HEK293 (cell line): ENCODE results near the gene DXO.
A peak's percentile ranks its signal among the peaks of the same experiment; 100 is the strongest.

Experiments
- BCL11A ChIP-seq: fragments of 450-650 bp; formaldehyde crosslinking; IDR thresholded peaks from 2 replicates; pipeline ENCODE4 v1.5.1; 2016; ENCODE audit warnings: low read depth, missing biosample characterization, missing genetic modification characterization
- HOXD13 ChIP-seq: sonication (generic); formaldehyde crosslinking; IDR thresholded peaks from 2 replicates; pipeline ENCODE4 v1.8.0; 2022; ENCODE audit warnings: missing genetic modification reagents, borderline replicate concordance
- IKZF3 ChIP-seq: fragments of 450-650 bp; IDR thresholded peaks from 2 replicates; pipeline ENCODE4 v1.5.0; 2018; ENCODE audit warnings: missing biosample characterization, mild to moderate bottlenecking, missing genetic modification characterization, moderate library complexity
- KLF9 ChIP-seq: fragments of 450-650 bp; formaldehyde crosslinking; IDR thresholded peaks from 2 replicates; pipeline ENCODE4 v1.5.1; 2016; ENCODE audit warnings: missing biosample characterization, missing genetic modification characterization, low read depth
- WT1 ChIP-seq: fragments of 450-650 bp; formaldehyde crosslinking; IDR thresholded peaks from 2 replicates; pipeline ENCODE4 v1.5.1; 2016; ENCODE audit warnings: missing biosample characterization, missing genetic modification characterization
- ZNF157 ChIP-seq: fragments of 450-650 bp; formaldehyde crosslinking; IDR thresholded peaks from 2 replicates; pipeline ENCODE4 v1.5.1; 2016; ENCODE audit warnings: missing biosample characterization, missing genetic modification characterization
- ZNF184 ChIP-seq: fragments of 450-650 bp; IDR thresholded peaks from 2 replicates; pipeline ENCODE4 v1.5.1; 2018; ENCODE audit warnings: missing biosample characterization, mild to moderate bottlenecking, missing genetic modification characterization
- ZNF223 ChIP-seq: fragments of 450-650 bp; formaldehyde crosslinking; IDR thresholded peaks from 2 replicates; pipeline ENCODE4 v1.5.1; 2016; ENCODE audit warnings: missing biosample characterization, missing genetic modification characterization
- ZNF24 ChIP-seq: fragments of 450-650 bp; formaldehyde crosslinking; IDR thresholded peaks from 2 replicates; pipeline ENCODE4 v1.5.1; 2016; ENCODE audit warnings: missing biosample characterization, missing genetic modification characterization
- ZNF335 ChIP-seq: fragments of 450-650 bp; formaldehyde crosslinking; conservative IDR thresholded peaks from 2 replicates; pipeline ENCODE4 v1.5.1; 2016; ENCODE audit warnings: missing biosample characterization, missing genetic modification characterization
- ZNF391 ChIP-seq: fragments of 450-650 bp; formaldehyde crosslinking; IDR thresholded peaks from 2 replicates; pipeline ENCODE4 v1.5.1; 2016; ENCODE audit warnings: low read depth, missing biosample characterization, missing genetic modification characterization, borderline replicate concordance
- ZNF394 ChIP-seq: fragments of 450-650 bp; formaldehyde crosslinking; IDR thresholded peaks from 2 replicates; pipeline ENCODE4 v1.5.1; 2016; ENCODE audit warnings: missing biosample characterization, missing genetic modification characterization, mild to moderate bottlenecking, moderate library complexity, borderline replicate concordance
- ZNF433 ChIP-seq: fragments of 450-650 bp; formaldehyde crosslinking; IDR thresholded peaks from 2 replicates; pipeline ENCODE4 v1.5.1; 2016; ENCODE audit warnings: missing biosample characterization, missing genetic modification characterization, low read depth
- ZNF843 ChIP-seq: fragments of 450-650 bp; formaldehyde crosslinking; IDR thresholded peaks from 2 replicates; pipeline ENCODE4 v1.5.1; 2016; ENCODE audit warnings: missing biosample characterization, missing genetic modification characterization
- ZSCAN23 ChIP-seq: fragments of 450-650 bp; formaldehyde crosslinking; IDR thresholded peaks from 2 replicates; pipeline ENCODE4 v1.5.1; 2016; ENCODE audit warnings: missing biosample characterization, missing genetic modification characterization
- TF ChIP-seq, protein P1 (sequence below): fragments of 450-650 bp; formaldehyde crosslinking; IDR thresholded peaks from 2 replicates; pipeline ENCODE4 v1.5.1; 2016; ENCODE audit warnings: missing biosample characterization, missing genetic modification characterization
- TF ChIP-seq, protein P2 (sequence below): fragments of 450-650 bp; formaldehyde crosslinking; IDR thresholded peaks from 2 replicates; pipeline ENCODE4 v1.5.1; 2016; ENCODE audit warnings: missing biosample characterization, missing genetic modification characterization
- TF ChIP-seq, protein P3 (sequence below): fragments of 450-650 bp; formaldehyde crosslinking; IDR thresholded peaks from 2 replicates; pipeline ENCODE4 v1.5.1; 2016; ENCODE audit warnings: missing biosample characterization, missing genetic modification characterization, low read depth
- TF ChIP-seq, protein P4 (sequence below): fragments of 450-650 bp; formaldehyde crosslinking; IDR thresholded peaks from 2 replicates; pipeline ENCODE4 v1.5.1; 2016; ENCODE audit warnings: missing biosample characterization, missing genetic modification characterization
- TF ChIP-seq, protein P5 (sequence below): fragments of 450-650 bp; formaldehyde crosslinking; IDR thresholded peaks from 2 replicates; pipeline ENCODE4 v1.5.1; 2017; ENCODE audit warnings: missing biosample characterization, missing genetic modification characterization
- TF ChIP-seq, protein P6 (sequence below): fragments of 450-650 bp; formaldehyde crosslinking; IDR thresholded peaks from 2 replicates; pipeline ENCODE4 v1.5.1; 2016; ENCODE audit warnings: missing biosample characterization, missing genetic modification characterization
- TF ChIP-seq, protein P7 (sequence below): fragments of 450-650 bp; formaldehyde crosslinking; IDR thresholded peaks from 2 replicates; pipeline ENCODE4 v1.5.1; 2016; ENCODE audit warnings: missing biosample characterization, missing genetic modification characterization
- TF ChIP-seq, protein P8 (sequence below): fragments of 450-650 bp; formaldehyde crosslinking; IDR thresholded peaks from 2 replicates; pipeline ENCODE4 v1.5.1; 2016; ENCODE audit warnings: missing biosample characterization, missing genetic modification characterization

The DXO gene

DNA sequence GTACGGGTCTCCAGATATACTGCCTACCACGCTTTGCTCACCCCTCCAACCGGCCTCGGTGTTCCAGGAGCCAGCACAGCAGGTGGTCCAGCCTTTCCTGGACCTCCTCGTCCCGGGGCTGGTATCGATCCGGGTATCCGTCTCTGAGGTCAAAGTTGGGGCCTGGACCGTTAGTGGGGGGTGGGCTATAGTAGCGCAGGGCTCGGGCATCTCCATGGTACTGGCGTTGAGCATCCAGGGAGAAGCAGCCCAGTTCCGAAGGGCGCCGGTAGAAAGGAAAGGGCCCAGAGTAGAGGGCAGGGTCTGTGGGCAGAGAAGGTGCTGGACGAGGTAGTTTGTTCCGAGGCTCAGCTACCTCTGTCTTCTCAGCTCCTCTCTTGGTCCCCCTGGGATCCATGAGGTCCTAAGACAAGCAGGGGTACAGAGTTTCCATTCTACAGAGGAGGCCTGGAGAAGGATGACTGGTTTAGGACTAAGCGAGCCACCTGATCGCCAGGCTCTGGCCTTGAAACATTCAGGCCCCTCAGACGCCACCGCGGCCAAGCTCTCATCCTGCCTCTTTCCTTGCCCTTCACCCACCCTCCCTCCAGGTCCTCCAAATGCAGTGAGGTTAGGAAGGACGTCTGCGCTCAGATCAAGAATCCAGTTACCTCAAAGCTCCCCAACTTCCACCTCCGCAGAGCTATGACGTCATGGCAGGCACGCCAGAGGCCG, 502 bp downstream of the DXO start (continued):
- peak; percentile 84 for TF ChIP-seq ZNF394 (tag by site-specific recombination)
- no peak for TF ChIP-seq IKZF3 (tag by site-specific recombination)
- TF ChIP-seq, protein P1, sequence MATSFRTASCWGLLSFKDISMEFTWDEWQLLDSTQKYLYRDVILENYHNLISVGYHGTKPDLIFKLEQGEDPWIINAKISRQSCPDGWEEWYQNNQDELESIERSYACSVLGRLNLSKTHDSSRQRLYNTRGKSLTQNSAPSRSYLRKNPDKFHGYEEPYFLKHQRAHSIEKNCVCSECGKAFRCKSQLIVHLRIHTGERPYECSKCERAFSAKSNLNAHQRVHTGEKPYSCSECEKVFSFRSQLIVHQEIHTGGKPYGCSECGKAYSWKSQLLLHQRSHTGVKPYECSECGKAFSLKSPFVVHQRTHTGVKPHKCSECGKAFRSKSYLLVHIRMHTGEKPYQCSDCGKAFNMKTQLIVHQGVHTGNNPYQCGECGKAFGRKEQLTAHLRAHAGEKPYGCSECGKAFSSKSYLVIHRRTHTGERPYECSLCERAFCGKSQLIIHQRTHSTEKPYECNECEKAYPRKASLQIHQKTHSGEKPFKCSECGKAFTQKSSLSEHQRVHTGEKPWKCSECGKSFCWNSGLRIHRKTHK: no peak
- TF ChIP-seq ZNF157 (tag by site-specific recombination): no peak
- TF ChIP-seq, protein P2, sequence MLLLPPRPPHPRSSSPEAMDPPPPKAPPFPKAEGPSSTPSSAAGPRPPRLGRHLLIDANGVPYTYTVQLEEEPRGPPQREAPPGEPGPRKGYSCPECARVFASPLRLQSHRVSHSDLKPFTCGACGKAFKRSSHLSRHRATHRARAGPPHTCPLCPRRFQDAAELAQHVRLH (tag by site-specific recombination): no peak
- TF ChIP-seq, protein P3, sequence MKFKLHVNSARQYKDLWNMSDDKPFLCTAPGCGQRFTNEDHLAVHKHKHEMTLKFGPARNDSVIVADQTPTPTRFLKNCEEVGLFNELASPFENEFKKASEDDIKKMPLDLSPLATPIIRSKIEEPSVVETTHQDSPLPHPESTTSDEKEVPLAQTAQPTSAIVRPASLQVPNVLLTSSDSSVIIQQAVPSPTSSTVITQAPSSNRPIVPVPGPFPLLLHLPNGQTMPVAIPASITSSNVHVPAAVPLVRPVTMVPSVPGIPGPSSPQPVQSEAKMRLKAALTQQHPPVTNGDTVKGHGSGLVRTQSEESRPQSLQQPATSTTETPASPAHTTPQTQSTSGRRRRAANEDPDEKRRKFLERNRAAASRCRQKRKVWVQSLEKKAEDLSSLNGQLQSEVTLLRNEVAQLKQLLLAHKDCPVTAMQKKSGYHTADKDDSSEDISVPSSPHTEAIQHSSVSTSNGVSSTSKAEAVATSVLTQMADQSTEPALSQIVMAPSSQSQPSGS (tag by site-specific recombination): peak; percentile 100
- peak; percentile 91; the same call in 1 of the 2 replicates for TF ChIP-seq ZNF391 (tag by site-specific recombination)
- TF ChIP-seq, protein P4, sequence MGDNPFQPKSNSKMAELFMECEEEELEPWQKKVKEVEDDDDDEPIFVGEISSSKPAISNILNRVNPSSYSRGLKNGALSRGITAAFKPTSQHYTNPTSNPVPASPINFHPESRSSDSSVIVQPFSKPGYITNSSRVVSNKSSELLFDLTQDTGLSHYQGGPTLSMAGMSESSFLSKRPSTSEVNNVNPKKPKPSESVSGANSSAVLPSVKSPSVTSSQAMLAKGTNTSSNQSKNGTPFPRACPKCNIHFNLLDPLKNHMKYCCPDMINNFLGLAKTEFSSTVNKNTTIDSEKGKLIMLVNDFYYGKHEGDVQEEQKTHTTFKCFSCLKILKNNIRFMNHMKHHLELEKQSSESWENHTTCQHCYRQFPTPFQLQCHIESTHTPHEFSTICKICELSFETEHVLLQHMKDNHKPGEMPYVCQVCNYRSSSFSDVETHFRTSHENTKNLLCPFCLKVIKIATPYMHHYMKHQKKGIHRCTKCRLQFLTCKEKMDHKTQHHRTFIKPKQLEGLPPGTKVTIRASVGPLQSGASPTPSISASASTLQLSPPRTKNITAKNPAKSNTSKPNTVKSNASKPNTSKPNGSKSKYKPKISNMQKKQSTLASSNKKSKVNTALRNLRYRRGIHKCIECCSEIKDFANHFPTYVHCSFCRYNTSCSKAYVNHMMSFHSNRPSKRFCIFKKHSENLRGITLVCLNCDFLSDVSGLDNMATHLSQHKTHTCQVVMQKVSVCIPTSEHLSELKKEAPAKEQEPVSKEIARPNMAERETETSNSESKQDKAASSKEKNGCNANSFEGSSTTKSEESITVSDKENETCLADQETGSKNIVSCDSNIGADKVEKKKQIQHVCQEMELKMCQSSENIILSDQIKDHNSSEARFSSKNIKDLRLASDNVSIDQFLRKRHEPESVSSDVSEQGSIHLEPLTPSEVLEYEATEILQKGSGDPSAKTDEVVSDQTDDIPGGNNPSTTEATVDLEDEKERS (tag by site-specific recombination): peak; percentile 89; the same call in 1 of the 2 replicates
- no peak for TF ChIP-seq WT1 (tag by site-specific recombination)
- TF ChIP-seq ZNF223: peak; percentile 65; the same call in 1 of the 2 replicates
- no peak for TF ChIP-seq HOXD13 (CRISPR knock-in tag)
- TF ChIP-seq ZNF335 (tag by site-specific recombination): peak; percentile 89
- TF ChIP-seq, protein P5, sequence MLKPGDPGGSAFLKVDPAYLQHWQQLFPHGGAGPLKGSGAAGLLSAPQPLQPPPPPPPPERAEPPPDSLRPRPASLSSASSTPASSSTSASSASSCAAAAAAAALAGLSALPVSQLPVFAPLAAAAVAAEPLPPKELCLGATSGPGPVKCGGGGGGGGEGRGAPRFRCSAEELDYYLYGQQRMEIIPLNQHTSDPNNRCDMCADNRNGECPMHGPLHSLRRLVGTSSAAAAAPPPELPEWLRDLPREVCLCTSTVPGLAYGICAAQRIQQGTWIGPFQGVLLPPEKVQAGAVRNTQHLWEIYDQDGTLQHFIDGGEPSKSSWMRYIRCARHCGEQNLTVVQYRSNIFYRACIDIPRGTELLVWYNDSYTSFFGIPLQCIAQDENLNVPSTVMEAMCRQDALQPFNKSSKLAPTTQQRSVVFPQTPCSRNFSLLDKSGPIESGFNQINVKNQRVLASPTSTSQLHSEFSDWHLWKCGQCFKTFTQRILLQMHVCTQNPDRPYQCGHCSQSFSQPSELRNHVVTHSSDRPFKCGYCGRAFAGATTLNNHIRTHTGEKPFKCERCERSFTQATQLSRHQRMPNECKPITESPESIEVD (tag by site-specific recombination): no peak
- TF ChIP-seq, protein P6, sequence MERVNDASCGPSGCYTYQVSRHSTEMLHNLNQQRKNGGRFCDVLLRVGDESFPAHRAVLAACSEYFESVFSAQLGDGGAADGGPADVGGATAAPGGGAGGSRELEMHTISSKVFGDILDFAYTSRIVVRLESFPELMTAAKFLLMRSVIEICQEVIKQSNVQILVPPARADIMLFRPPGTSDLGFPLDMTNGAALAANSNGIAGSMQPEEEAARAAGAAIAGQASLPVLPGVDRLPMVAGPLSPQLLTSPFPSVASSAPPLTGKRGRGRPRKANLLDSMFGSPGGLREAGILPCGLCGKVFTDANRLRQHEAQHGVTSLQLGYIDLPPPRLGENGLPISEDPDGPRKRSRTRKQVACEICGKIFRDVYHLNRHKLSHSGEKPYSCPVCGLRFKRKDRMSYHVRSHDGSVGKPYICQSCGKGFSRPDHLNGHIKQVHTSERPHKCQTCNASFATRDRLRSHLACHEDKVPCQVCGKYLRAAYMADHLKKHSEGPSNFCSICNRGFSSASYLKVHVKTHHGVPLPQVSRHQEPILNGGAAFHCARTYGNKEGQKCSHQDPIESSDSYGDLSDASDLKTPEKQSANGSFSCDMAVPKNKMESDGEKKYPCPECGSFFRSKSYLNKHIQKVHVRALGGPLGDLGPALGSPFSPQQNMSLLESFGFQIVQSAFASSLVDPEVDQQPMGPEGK (tag by site-specific recombination): no peak
- TF ChIP-seq ZNF843 (tag by site-specific recombination): no peak
- TF ChIP-seq BCL11A (tag by site-specific recombination): peak; percentile 78; the same call in 1 of the 2 replicates
- TF ChIP-seq, protein P7, sequence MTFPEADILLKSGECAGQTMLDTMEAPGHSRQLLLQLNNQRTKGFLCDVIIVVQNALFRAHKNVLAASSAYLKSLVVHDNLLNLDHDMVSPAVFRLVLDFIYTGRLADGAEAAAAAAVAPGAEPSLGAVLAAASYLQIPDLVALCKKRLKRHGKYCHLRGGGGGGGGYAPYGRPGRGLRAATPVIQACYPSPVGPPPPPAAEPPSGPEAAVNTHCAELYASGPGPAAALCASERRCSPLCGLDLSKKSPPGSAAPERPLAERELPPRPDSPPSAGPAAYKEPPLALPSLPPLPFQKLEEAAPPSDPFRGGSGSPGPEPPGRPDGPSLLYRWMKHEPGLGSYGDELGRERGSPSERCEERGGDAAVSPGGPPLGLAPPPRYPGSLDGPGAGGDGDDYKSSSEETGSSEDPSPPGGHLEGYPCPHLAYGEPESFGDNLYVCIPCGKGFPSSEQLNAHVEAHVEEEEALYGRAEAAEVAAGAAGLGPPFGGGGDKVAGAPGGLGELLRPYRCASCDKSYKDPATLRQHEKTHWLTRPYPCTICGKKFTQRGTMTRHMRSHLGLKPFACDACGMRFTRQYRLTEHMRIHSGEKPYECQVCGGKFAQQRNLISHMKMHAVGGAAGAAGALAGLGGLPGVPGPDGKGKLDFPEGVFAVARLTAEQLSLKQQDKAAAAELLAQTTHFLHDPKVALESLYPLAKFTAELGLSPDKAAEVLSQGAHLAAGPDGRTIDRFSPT: no peak
- peak; percentile 94; the same call in 1 of the 2 replicates for TF ChIP-seq ZNF24
- peak; percentile 81; the same call in 1 of the 2 replicates for TF ChIP-seq ZSCAN23 (tag by site-specific recombination)
- TF ChIP-seq, protein P8, sequence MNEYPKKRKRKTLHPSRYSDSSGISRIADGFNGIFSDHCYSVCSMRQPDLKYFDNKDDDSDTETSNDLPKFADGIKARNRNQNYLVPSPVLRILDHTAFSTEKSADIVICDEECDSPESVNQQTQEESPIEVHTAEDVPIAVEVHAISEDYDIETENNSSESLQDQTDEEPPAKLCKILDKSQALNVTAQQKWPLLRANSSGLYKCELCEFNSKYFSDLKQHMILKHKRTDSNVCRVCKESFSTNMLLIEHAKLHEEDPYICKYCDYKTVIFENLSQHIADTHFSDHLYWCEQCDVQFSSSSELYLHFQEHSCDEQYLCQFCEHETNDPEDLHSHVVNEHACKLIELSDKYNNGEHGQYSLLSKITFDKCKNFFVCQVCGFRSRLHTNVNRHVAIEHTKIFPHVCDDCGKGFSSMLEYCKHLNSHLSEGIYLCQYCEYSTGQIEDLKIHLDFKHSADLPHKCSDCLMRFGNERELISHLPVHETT (tag by site-specific recombination): no peak
- no peak for TF ChIP-seq ZNF433 (tag by site-specific recombination)
- TF ChIP-seq KLF9: no peak
- 0 out of 2 replicates have a peak, but pooled peaks have one; percentile 8 for TF ChIP-seq ZNF184 (tag by site-specific recombination)
